ENCODE data around the gene AHDC1. TPM values are rescaled to one million over a fixed set of nuclear protein-coding genes. Genes with fewer than 3 reads are reported as not detected.

AHDC1 gene
- total and polyA plus RNA-seq, 2 of the 13 experiments (the other 11 are each of a cell fraction or from before 2014, with no cell fraction given) = 1.0 to 2.7 TPM

GRCh38 chr1:27603681-27604578 lies at the start of gene AHDC1 (continued):
- TF ChIP-seq AFF4 (CRISPR knock-in tag; IDR thresholded peaks at IDR 0.05) (no peak), EED (CRISPR knock-in tag; IDR thresholded peaks at IDR 0.05) (no peak), TERF1 (CRISPR knock-in tag; IDR thresholded peaks at IDR 0.05) (no peak), ZNF770 (CRISPR knock-in tag; IDR thresholded peaks at IDR 0.05) (no peak), ZNF138 (CRISPR knock-in tag; IDR thresholded peaks at IDR 0.05; ENCODE audit: low read depth) (no peak), TSC22D2 (CRISPR knock-in tag; IDR thresholded peaks at IDR 0.05; ENCODE audit: borderline replicate concordance) (no peak), ZNF275 (CRISPR knock-in tag; IDR thresholded peaks at IDR 0.05; ENCODE audit: borderline replicate concordance) (no peak), SMARCC2 (IDR thresholded peaks at IDR 0.05) (no peak), RERE (CRISPR knock-in tag; IDR thresholded peaks at IDR 0.05; ENCODE audit: low read depth) (no peak)

Data from HepG2 (cell line).